Spleen (tissue), 11 donors: ENCODE data around the gene DECR2. TPM values are rescaled to one million over a fixed set of nuclear protein-coding genes. Genes with fewer than 3 reads are reported as not detected.

Source experiments
- DNase-seq: peaks from one replicate; pipeline ENCODE4 v3.0.0-alpha.2; 2020
- H3K27ac ChIP-seq, 8 donors: fragments of 200-600 bp; sonication (generic) in 7 of 8; 1 replicate in 4 of 8; 2 replicates in 4 of 8; pipeline versions ENCODE4 v1.5.0 to v1.8.0; 2016 to 2021; ENCODE audit warnings: inconsistent platforms in 4 of 8, mild to moderate bottlenecking in 4 of 8, moderate library complexity in 1 of 8
- H3K27me3 ChIP-seq, 7 donors: fragments of 200-600 bp; sonication (generic) in 6 of 7; replicated peaks in 1 of 7; 1 replicate in 4 of 7; 2 replicates in 3 of 7; pipeline versions ENCODE4 v1.5.0 to v1.8.0; 2016 to 2021; ENCODE audit warnings: inconsistent platforms in 3 of 7, mild to moderate bottlenecking in 1 of 7
- H3K36me3 ChIP-seq, 6 donors: fragments of 200-600 bp; sonication (generic) in 5 of 6; 1 replicate in 4 of 6; 2 replicates in 2 of 6; pipeline versions ENCODE4 v1.5.0 to v1.8.0; 2016 to 2021; ENCODE audit warnings: inconsistent platforms in 2 of 6
- H3K4me1 ChIP-seq, 6 donors: fragments of 200-600 bp; sonication (generic) in 5 of 6; 1 replicate in 3 of 6; 2 replicates in 3 of 6; pipeline versions ENCODE4 v1.5.0 to v1.8.0; 2016 to 2021; ENCODE audit warnings: inconsistent platforms in 3 of 6
- H3K4me3 ChIP-seq, 8 donors: fragments of 200-600 bp; sonication (generic) in 7 of 8; 1 replicate in 4 of 8; 2 replicates in 4 of 8; pipeline versions ENCODE4 v1.5.0 to v1.8.0; 2016 to 2021; ENCODE audit warnings: inconsistent platforms in 4 of 8, mild to moderate bottlenecking in 4 of 8, moderate library complexity in 2 of 8
- H3K9me3 ChIP-seq, 8 donors: fragments of 200-600 bp; sonication (generic) in 7 of 8; 1 replicate in 4 of 8; 2 replicates in 4 of 8; pipeline versions ENCODE4 v1.5.0 to v1.8.0; 2016 to 2021; ENCODE audit warnings: inconsistent platforms in 4 of 8
- CTCF ChIP-seq, 11 experiments: fragments of 200-600 bp in 7 of 11; fragments of 450-650 bp in 4 of 11; sonication (generic) in 4 of 11; IDR thresholded peaks in 8 of 11; conservative IDR thresholded peaks in 3 of 11; 1 replicate in 7 of 11; 2 replicates in 4 of 11; pipeline versions ENCODE4 v1.4.0 to v1.8.0; 2016 to 2021; ENCODE audit warnings: antibody characterized with exemption in 11 of 11, inconsistent platforms in 4 of 11, mild to moderate bottlenecking in 1 of 11
- POLR2A ChIP-seq, 3 donors: fragments of 450-650 bp; IDR thresholded peaks; one replicate each; pipeline ENCODE4 v1.5.1; 2017; ENCODE audit warnings: antibody characterized with exemption in 3 of 3, mild to moderate bottlenecking in 1 of 3
- POLR2AphosphoS5 ChIP-seq, 3 donors: sonication (generic); formaldehyde crosslinking; IDR thresholded peaks; one replicate each; pipeline ENCODE4 v1.5.1; 2017; ENCODE audit warnings: antibody characterized with exemption in 3 of 3
- WGBS, 5 donors: extraction: QIAGEN DNeasy Blood & Tissue Kit in 3 of 5; methylation state at CpG; one replicate each; pipeline versions ENCODE4 v1.1.5 to v1.1.7; 2013 to 2018; 5-methylcytosine and 5-hydroxymethylcytosine counted together
- intact Hi-C: fragments of 100-400 bp; cut with DNase I; formaldehyde crosslinking; loops from one replicate; pipeline ENCODE4 v1.15.0; 2023; ENCODE audit warnings: low total_unique reads
- polyA plus RNA-seq, 3 donors: library from polyadenylated mRNA; stranded (reverse); fragments of 200-250 nt; gene quantifications; one replicate each; pipeline ENCODE4 v1.2.1, GENCODE V29; 2013
- total RNA-seq, 7 donors: library from RNA; depleted of rRNA in 3 of 7; stranded (reverse); fragments of >200 nt in 3 of 7; fragmentation: NEBNext Ultra II Directional in 4 of 7; extraction: Animal tissue kit (Norgen Biotek cat#: 25700) in 4 of 7; gene quantifications; one replicate each; pipeline versions ENCODE4 v1.1.0 to v1.2.1, GENCODE V29; 2016 to 2021
- donor health status: healthy with polysubstance abuse.
- donor health status: DM: no; HTN: no; CAD: no; lungs with moderate emphysema.
- donor health status: DM: no; HTN: no; CAD: no.
- donor health status: Bipolar disorder and iron deficiency.
- donor health status: healthy.
- donor health status: DM: no; HTN: no; CAD: no.
- donor health status: DM: yes; HTN: yes; CAD: no.

DECR2 gene
- total and polyA plus RNA-seq, 10 donors: 8.9 to 19.5 (median 12.0) TPM

- H3K36me3 ChIP-seq: peaks cover 0 to 9% (median 0%) of the 10 kb centered on the region in 6 donors
- WGBS, 5 donors: 0 to 2% (median 1%) methylated on average over 36 to 97 of the region's 97 CpGs
- peak overlapping the region; percentile 43 to 87 (median 62) for H3K4me3 ChIP-seq
- H3K9me3 ChIP-seq: no peaks in the 10 kb centered on the region
- TF ChIP-seq POLR2A (IDR thresholded peaks at IDR 0.05) (no peak), CTCF (IDR thresholded peaks at IDR 0.05 in 8 of 11, conservative IDR thresholded peaks at IDR 0.05 in 3 of 11) (no peak), POLR2AphosphoS5 (IDR thresholded peaks at IDR 0.05) (no peak)
- H3K4me1 ChIP-seq: peaks cover 6 to 45% (median 33%) of the 10 kb centered on the region in 6 donors
- H3K27ac ChIP-seq: peak overlapping the region in 3 of 8 donors; percentile 87 to 96 (median 91)
- intact Hi-C loops: loop anchor here (10.0 kb wide), 1 partner anchor 58 kb away; no protein-coding TSS in a partner anchor
- DNase-seq: peak; percentile 80
- peaks cover 0 to 14% (median 0%) of the 10 kb centered on the region in 7 donors for H3K27me3 ChIP-seq
Measured at GRCh38 chr16:426115-426905, 24.6 kb downstream of the DECR2 start.

GRCh38 chr16:426906-427249 is 25.2 kb downstream of the DECR2 start:
- DNase-seq: no peak
- H3K36me3 ChIP-seq: peaks cover 0 to 9% (median 0%) of the 10 kb centered on the region in 6 donors
- H3K27me3 ChIP-seq: peaks cover 0 to 14% (median 0%) of the 10 kb centered on the region in 7 donors
- H3K4me1 ChIP-seq: peaks cover 6 to 45% (median 33%) of the 10 kb centered on the region in 6 donors
- H3K4me3 ChIP-seq: peak overlapping the region; percentile 43 to 87 (median 62)
- no peaks in the 10 kb centered on the region for H3K9me3 ChIP-seq
- H3K27ac ChIP-seq: no peak overlapping the region
- intact Hi-C loops: loop anchor here (10.0 kb wide), 1 partner anchor 58 kb away; no protein-coding TSS in a partner anchor
- 8 to 24% (median 17%) methylated on average over 12 to 13 of the region's 13 CpGs for WGBS, 5 donors
- no peak for TF ChIP-seq POLR2AphosphoS5 (IDR thresholded peaks at IDR 0.05)
- TF ChIP-seq POLR2A (IDR thresholded peaks at IDR 0.05): no peak
- TF ChIP-seq CTCF (IDR thresholded peaks at IDR 0.05 in 8 of 11, conservative IDR thresholded peaks at IDR 0.05 in 3 of 11): no peak

- DNase-seq: no peak
- Histone ChIP-seq H3K36me3 (peaks cover 0 to 9% (median 0%) of the 10 kb centered on the region in 6 donors), H3K9me3 (no peaks in the 10 kb centered on the region), H3K27me3 (peaks cover 0 to 14% (median 0%) of the 10 kb centered on the region in 7 donors), H3K4me3 (peak overlapping the region in 6 of 8 donors; percentile 46 to 87 (median 65)), H3K4me1 (peaks cover 6 to 45% (median 33%) of the 10 kb centered on the region in 6 donors), H3K27ac (no peak overlapping the region)
- TF ChIP-seq CTCF (IDR thresholded peaks at IDR 0.05 in 8 of 11, conservative IDR thresholded peaks at IDR 0.05 in 3 of 11) (no peak), POLR2AphosphoS5 (IDR thresholded peaks at IDR 0.05) (no peak), POLR2A (IDR thresholded peaks at IDR 0.05) (no peak)
- intact Hi-C loops: loop anchor here (10.0 kb wide), 1 partner anchor 58 kb away; no protein-coding TSS in a partner anchor
- 51 to 73% (median 69%) methylated on average over 10 of the region's 10 CpGs for WGBS, 5 donors
Measured at GRCh38 chr16:427250-427649, 25.6 kb downstream of the DECR2 start.

- WGBS, 5 donors: 96 to 99% (median 98%) methylated on average over 7 of the region's 7 CpGs
- TF ChIP-seq CTCF (IDR thresholded peaks at IDR 0.05 in 8 of 11, conservative IDR thresholded peaks at IDR 0.05 in 3 of 11) (no peak), POLR2A (IDR thresholded peaks at IDR 0.05) (no peak), POLR2AphosphoS5 (IDR thresholded peaks at IDR 0.05) (no peak)
- H3K9me3 ChIP-seq: no peaks in the 10 kb centered on the region
- H3K4me3 ChIP-seq: no peak overlapping the region
- no peak for DNase-seq
- H3K36me3 ChIP-seq: peaks cover 0 to 9% (median 0%) of the 10 kb centered on the region in 6 donors
- H3K27ac ChIP-seq: no peak overlapping the region
- H3K27me3 ChIP-seq: peaks cover 0 to 12% (median 0%) of the 10 kb centered on the region in 7 donors
- peaks cover 0 to 28% (median 18%) of the 10 kb centered on the region in 6 donors for H3K4me1 ChIP-seq
- intact Hi-C loops: no loop called here
Measured at GRCh38 chr16:430904-431303, 29.2 kb downstream of the DECR2 start.
